Measurements from ENCODE around the gene SCAMP3. TPM values are rescaled to one million over a fixed set of nuclear protein-coding genes. Genes with fewer than 3 reads are reported as not detected.
A peak's percentile ranks its signal among the peaks of the same experiment; 100 is the strongest.

The SCAMP3 gene
- total RNA-seq, 1 experiment from 2014 or later, result 64.2 TPM

DNA sequence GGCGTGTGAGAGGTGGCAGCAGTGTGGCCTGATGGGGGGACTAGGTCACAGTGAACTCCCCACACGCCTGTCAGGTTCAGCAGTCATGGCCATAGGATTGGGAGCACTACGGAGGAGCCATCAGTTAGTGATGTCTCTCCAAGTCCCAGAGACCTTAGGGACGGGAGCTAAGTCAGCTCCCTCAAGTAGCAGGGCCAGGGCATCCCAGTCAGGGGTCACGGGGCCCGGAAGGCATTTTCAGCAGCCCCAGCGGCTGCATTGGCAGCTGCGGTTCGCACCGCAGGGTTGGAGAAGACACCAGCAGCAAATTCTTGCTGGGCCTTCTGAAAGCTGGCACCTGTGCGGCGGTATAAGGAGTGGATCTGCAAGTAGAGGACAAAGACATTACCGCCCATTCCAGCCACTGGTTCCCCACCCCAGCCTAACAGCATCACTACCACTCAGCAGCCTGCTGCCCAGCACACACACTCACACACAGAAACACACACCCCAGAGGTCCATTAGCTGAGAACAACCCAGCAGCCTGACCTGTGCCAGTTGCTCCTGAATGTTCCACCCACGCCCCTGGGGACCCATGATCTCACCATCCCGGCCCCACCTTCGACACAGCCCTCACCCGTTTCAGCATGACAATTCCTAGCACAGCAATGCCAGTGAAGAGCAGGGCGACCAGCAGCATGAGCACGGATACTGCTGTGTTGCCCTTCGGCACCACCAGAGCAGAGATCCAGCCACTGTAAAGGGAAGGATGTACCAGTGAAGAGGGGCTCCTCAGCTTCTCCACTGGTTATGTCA lies 5.9 kb downstream of the SCAMP3 start (continued):
- no peak for TF ChIP-seq TCF7L2 (IDR thresholded peaks at IDR 0.05; ENCODE audit: borderline replicate concordance, extremely low read depth, insufficient read depth, insufficient read length)
- TF ChIP-seq, protein P1, sequence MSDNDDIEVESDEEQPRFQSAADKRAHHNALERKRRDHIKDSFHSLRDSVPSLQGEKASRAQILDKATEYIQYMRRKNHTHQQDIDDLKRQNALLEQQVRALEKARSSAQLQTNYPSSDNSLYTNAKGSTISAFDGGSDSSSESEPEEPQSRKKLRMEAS (IDR thresholded peaks at IDR 0.05), result no peak

DNA sequence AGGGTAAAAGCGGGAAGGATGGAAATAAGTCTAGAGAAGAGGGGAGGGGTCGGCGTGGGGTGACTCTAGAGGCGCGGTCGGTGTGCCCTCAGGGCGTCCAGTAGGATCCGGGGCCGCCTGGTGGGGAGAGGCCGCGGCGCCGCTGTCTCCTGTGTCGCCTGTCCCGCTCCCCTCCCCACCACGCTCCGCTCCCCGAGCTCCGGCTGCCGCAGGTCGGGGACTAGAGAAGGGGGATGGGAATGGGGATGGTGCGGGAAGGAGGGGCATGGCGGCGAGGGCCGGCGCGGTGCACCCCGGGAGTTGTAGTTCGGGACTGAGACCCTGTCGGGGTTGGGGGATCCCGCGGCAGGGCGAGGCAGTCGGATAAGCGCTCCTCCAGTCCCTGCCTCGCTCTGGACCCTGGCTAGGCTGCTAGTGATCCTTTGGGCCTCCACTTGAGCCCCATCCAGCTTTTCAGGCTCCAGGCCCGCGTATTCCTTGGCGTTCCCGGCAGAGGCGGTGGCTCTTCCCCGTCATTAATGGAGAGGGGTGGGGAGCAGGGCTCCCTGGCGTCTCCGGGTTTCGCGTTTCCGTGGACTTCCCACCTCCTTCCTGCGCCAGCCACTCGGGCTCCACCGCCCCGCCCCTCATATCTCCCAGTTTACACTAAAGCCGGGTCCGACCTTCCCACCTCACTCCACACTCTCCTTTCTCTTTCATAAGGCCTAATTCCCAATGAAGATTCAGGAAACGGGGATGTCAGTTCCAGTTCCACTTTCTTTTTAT lies 6.7 kb downstream of the SCAMP3 start, which contains the start of gene ENTREP3:
Gene ENTREP3 (minus strand): TSS at position 241 of the 765 bp plus-strand sequence. CDS start 606 bp downstream, outside the sequence.
- DNase-seq (ENCODE audit: low read depth, low spot score), result no peak
- POLR2A ChIA-PET, result interaction anchor here (0.8 kb wide), 1 partner anchor 18 kb away, joined by 3 read pairs; the partner anchor contains the start of gene CLK2
- peak within 1 kb of the TSS; percentile 81 for H3K9ac ChIP-seq (ENCODE audit: low read length)
- no peaks in the 10 kb centered on the region for H3K9me2 ChIP-seq (ENCODE audit: insufficient read depth)
- H3K9me3 ChIP-seq (ENCODE audit: control insufficient read depth in 1 of 2, insufficient read depth in 1 of 2, low read depth in 1 of 2, low read length in 2 of 2), result no peaks in the 10 kb centered on the region
- no TSS peak for BruUV-seq (replicated peaks)
- H4K20me1 ChIP-seq (ENCODE audit: insufficient read depth), result no peaks in the 10 kb centered on the region
- CTCF ChIA-PET, result interaction anchor here (0.5 kb wide), 1 partner anchor 61 kb away, joined by 3 read pairs; no protein-coding TSS in a partner anchor
- intact Hi-C loops (cut with micrococcal nuclease), result no loop called here
- TF ChIP-seq POLR2AphosphoS5 (IDR thresholded peaks at IDR 0.05; ENCODE audit: low read depth, low read length) (peak; percentile 93), ZFX (IDR thresholded peaks at IDR 0.05) (peak; percentile 59; the same call in 1 of the 2 replicates), ELF1 (IDR thresholded peaks at IDR 0.05; ENCODE audit: borderline replicate concordance, low read depth) (no peak), YY1 (IDR thresholded peaks at IDR 0.05; ENCODE audit: extremely low read depth, insufficient replicate concordance, low read depth, low read length) (peak; percentile 89)
- TF ChIP-seq, protein P2, sequence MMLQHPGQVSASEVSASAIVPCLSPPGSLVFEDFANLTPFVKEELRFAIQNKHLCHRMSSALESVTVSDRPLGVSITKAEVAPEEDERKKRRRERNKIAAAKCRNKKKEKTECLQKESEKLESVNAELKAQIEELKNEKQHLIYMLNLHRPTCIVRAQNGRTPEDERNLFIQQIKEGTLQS (IDR thresholded peaks at IDR 0.05), result no peak
- TF ChIP-seq, protein P3, sequence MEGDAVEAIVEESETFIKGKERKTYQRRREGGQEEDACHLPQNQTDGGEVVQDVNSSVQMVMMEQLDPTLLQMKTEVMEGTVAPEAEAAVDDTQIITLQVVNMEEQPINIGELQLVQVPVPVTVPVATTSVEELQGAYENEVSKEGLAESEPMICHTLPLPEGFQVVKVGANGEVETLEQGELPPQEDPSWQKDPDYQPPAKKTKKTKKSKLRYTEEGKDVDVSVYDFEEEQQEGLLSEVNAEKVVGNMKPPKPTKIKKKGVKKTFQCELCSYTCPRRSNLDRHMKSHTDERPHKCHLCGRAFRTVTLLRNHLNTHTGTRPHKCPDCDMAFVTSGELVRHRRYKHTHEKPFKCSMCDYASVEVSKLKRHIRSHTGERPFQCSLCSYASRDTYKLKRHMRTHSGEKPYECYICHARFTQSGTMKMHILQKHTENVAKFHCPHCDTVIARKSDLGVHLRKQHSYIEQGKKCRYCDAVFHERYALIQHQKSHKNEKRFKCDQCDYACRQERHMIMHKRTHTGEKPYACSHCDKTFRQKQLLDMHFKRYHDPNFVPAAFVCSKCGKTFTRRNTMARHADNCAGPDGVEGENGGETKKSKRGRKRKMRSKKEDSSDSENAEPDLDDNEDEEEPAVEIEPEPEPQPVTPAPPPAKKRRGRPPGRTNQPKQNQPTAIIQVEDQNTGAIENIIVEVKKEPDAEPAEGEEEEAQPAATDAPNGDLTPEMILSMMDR (IDR thresholded peaks at IDR 0.05 in 2 of 3, conservative IDR thresholded peaks at IDR 0.05 in 1 of 3; ENCODE audit: borderline replicate concordance in 1 of 3, insufficient read depth in 1 of 3, low read depth in 2 of 3, low read length in 2 of 3), result 0 out of 6 replicates have a peak, but pooled peaks of 1 of the 3 experiments have one; percentile 10
- peaks cover 7 to 12% of the 10 kb centered on the region in 2 experiments; a peak in 3 of 4 replicates for H3K36me3 ChIP-seq (ENCODE audit: control insufficient read depth in 1 of 2, insufficient read depth in 2 of 2, low read length in 2 of 2)
- no peaks in the 10 kb centered on the region for H3K27me3 ChIP-seq (ENCODE audit: insufficient read depth, low read length)
- peak within 1 kb of the TSS; percentile 75 to 84 for H3K4me3 ChIP-seq (replicated peaks in 1 of 2; ENCODE audit: low read depth in 1 of 2, low read length in 2 of 2)
- peaks cover 16 to 35% of the 10 kb centered on the region in 2 experiments; a peak in 3 of 4 replicates for H3K4me1 ChIP-seq (ENCODE audit: control insufficient read depth in 1 of 2, insufficient read depth in 2 of 2, low read length in 2 of 2)
- ATAC-seq, result peak; percentile 78
- no peak within 1 kb of the TSS for H2AFZ ChIP-seq (ENCODE audit: low read depth, low read length, poor library complexity, severe bottlenecking)
- peaks cover 14% of the 10 kb centered on the region; the same call in 1 of the 2 replicates for H3K79me2 ChIP-seq (ENCODE audit: insufficient read depth, low read length)
- RAD21 ChIA-PET (ENCODE audit: low non-redundant PET in 1 of 2, low total read pairs in 2 of 2, uncharacterized antibody in 2 of 2, unreplicated experiment in 2 of 2), result no interaction called here
- H3K4me2 ChIP-seq (ENCODE audit: low read length), result peak within 1 kb of the TSS; percentile 95
- peak within 1 kb of the TSS; percentile 62 for H3K27ac ChIP-seq (ENCODE audit: low read depth, low read length)
